C1 segment of cervical spinal cord (tissue), 14 donors: ENCODE measurements around the gene ALKBH2.

Experiments used
- DNase-seq, 14 donors: peaks; one replicate each; lab custom pipeline; 2025; lab: John Stamatoyannopoulos, UW

The ALKBH2 gene

GRCh38 chr12:109093022-109093918 lies at the start of gene ALKBH2:
Gene ALKBH2, minus strand, starts transcription at chr12:109093472. Its CDS starts 686 bp downstream, at chr12:109092786.
- DNase-seq = peak; percentile 24 to 95 (median 86)

- DNase-seq = no peak
These were observed 47.3 kb upstream of the ALKBH2 start for GRCh38 chr12:109140560-109140959.

DNA sequence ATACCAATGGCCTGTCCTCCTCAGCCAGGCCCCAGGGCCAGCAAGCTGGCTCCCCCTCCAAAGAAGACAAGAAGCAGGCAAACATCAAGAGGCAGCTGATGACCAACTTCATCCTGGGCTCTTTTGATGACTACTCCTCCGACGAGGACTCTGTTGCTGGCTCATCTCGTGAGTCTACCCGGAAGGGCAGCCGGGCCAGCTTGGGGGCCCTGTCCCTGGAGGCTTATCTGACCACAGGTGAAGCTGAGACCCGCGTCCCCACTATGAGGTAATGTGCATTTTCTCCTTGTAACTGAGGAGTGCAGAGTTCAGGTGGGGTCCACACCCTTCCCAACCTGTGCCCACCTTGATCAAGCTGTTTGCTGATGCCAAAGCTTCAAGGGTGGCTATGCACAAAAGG lies 46.5 kb upstream of the ALKBH2 start:
- DNase-seq = no peak

DNA sequence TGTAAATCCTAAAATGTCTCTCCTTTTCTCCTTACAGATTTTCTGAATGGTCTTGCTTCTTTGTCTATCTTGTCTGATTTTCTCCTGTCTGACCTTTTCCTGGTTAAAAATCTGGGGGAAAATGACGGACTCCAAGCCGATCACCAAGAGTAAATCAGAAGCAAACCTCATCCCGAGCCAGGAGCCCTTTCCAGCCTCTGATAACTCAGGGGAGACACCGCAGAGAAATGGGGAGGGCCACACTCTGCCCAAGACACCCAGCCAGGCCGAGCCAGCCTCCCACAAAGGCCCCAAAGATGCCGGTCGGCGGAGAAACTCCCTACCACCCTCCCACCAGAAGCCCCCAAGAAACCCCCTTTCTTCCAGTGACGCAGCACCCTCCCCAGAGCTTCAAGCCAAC lies 46.1 kb upstream of the ALKBH2 start:
- DNase-seq = no peak

GRCh38 chr12:109137055-109137454 lies 43.8 kb upstream of the ALKBH2 start:
- no peak for DNase-seq

DNA sequence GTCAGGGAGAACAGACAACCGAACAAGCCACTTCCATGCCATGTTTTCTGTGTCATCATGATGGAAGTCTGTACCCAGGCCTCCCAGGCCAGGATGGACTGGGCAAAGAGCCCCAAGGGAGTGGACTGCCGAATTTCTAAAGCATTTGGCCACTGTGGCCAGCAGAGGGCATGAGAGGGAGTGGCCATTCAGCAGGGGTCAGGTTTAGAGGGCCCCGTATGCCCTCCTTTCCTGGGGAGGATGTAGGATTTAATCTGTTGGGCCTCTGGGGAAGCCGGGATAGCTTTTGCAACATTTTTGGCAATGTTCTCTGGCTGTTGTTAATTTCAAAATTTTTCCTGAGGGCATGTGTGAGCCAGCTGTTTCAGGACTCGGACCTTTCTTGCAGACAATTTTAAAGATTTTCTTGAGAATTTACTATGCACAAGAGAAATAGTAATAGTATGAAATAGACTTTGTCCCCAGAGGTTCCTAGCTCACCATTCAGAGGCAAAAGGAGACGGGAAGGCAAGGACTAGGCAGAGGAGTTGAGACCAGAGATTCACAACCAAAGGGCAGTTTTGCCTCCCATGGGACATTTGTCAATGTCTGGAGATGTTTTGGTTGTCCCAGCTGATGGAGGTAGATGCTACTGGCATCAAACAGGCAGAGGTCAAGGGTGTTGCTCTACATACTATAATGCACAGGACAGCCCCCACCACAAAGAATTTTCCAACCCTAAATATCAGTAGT lies 41.1 kb upstream of the ALKBH2 start:
- DNase-seq = peak in 1 of 14 donors; percentile 20

DNA sequence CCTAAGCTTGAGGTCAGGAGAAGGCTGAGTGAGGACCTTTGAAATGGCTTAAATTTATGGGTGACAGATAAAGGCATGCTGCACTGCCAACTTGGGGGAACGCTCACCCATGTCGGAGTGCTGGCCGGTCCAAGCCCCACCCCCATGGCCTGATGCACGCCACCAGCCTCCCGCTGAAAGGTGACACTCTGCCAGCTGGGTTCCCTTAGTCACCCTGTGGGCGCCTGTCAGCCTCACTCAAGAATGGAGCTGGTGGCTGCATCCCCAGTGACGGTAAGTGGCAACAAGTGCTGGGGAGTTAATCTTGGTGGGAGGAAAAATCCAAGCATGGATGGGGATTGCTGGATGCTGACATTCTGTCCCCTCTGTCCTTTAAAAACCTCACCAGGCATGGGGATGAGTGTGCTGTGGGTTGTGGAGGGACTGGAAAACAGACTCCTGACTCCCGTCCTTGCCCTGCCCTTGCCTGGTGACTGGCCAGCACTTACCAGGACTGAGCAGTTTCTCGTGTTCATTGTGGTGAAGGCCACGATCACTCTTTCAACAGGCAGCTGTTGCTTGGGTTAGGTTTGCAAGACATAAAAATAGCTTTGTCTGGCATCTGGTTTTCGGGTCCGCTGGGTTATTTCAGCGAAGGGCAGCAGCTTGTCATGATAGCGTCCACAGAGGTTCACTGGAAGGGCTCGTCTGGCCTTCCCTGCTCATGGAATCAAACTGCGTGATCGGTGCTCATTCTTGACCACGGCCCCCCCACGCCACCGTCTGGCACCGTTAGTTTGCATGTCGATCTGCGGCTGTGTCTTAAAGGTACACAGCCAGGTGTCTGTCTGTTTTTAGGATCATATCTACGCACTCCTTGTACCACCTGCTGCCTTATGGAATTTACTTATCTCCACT lies 38.1 kb upstream of the ALKBH2 start:
- DNase-seq = peak in 5 of 14 donors; percentile 10 to 73 (median 15)

GRCh38 chr12:109130297-109131153 lies 37.3 kb upstream of the ALKBH2 start:
- DNase-seq = no peak

GRCh38 chr12:109127533-109128242 lies 34.4 kb upstream of the ALKBH2 start:
- no peak for DNase-seq

- no peak for DNase-seq
These were observed 33.5 kb upstream of the ALKBH2 start for GRCh38 chr12:109126784-109127183.

- DNase-seq = no peak
These were observed 32.5 kb upstream of the ALKBH2 start for GRCh38 chr12:109125791-109126190.

- DNase-seq = no peak
These were observed 31.8 kb upstream of the ALKBH2 start for GRCh38 chr12:109124878-109125648.

GRCh38 chr12:109121346-109121880 lies 28.1 kb upstream of the ALKBH2 start:
- no peak for DNase-seq

GRCh38 chr12:109120557-109120956 lies 27.3 kb upstream of the ALKBH2 start:
- no peak for DNase-seq

- DNase-seq = no peak
These were observed 26.8 kb upstream of the ALKBH2 start for GRCh38 chr12:109120095-109120494.

- no peak for DNase-seq
These were observed 23.3 kb upstream of the ALKBH2 start for GRCh38 chr12:109116611-109116949.

- peak in 12 of 14 donors; percentile 25 to 83 (median 53) for DNase-seq
These were observed 22.7 kb upstream of the ALKBH2 start, which contains the start of gene ACACB for GRCh38 chr12:109115758-109116610. Gene ACACB, plus strand, starts transcription at chr12:109116587. Its CDS starts 22,819 bp downstream, at chr12:109139406.

DNA sequence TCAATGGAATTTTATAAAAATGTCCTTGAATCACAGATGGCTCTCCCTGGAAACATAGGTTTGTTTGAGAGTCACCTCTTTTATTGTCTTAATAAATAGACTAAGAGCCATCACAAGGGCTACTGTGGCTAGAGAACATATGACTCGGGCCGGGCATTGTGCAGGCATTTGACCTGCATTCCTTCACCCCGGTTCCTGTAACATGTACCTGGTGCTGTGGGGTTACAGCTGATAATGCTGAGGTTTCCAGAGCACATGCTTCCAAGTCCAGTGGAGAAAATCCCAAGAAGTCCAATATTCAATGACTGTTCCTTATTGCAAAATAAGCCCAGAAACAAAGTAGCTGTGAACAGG lies 22.1 kb upstream of the ALKBH2 start:
- DNase-seq = no peak
